K562 (cell line): ENCODE measurements around the gene CEP126.

ENCODE experiments used
- CTCF ChIP-seq, 3 experiments: IDR thresholded peaks in 2 of 3; conservative IDR thresholded peaks in 1 of 3; 2 replicates each; pipeline ENCODE4 v1.5.1; 2011 to 2012; ENCODE audit warnings: low read length in 3 of 3, mild to moderate bottlenecking in 3 of 3, control low read depth in 2 of 3, improper control_type of control experiment in 1 of 3, inconsistent platforms in 1 of 3, low read depth in 1 of 3, mixed read lengths in 1 of 3, moderate library complexity in 1 of 3; ENCODE audit not compliant: insufficient read depth in 2 of 3
- DPF2 ChIP-seq: fragments of 450-650 bp; IDR thresholded peaks from 2 replicates; pipeline ENCODE4 v1.6.1; 2016
- HMG20A ChIP-seq: fragments of 450-650 bp; formaldehyde crosslinking; conservative IDR thresholded peaks from 2 replicates; pipeline ENCODE4 v1.4.0; 2020; ENCODE audit warnings: mild to moderate bottlenecking, mixed read lengths
- MTF1 ChIP-seq: fragments of 250-450 bp; sonication (Bioruptor Pico); IDR thresholded peaks from 2 replicates; pipeline ENCODE4 v1.9.0; 2021; ENCODE audit warnings: moderate library complexity, mild to moderate bottlenecking, inconsistent platforms, borderline replicate concordance
- PHF21A ChIP-seq: fragments of 450-650 bp; IDR thresholded peaks from 2 replicates; pipeline ENCODE4 v1.6.1; 2017; ENCODE audit warnings: low read depth, borderline replicate concordance
- SMAD1 ChIP-seq: fragments of 150-350 bp; IDR thresholded peaks from 2 replicates; pipeline ENCODE4 v1.6.1; 2014; ENCODE audit warnings: low read length, low read depth; ENCODE audit not compliant: partially characterized antibody
- YY1 ChIP-seq, 3 experiments: IDR thresholded peaks; 2 replicates each; pipeline ENCODE4 v1.6.1; 2011; ENCODE audit warnings: low read length in 2 of 3, mild to moderate bottlenecking in 2 of 3, moderate library complexity in 2 of 3, borderline replicate concordance in 1 of 3, control low read depth in 1 of 3, low read depth in 1 of 3; ENCODE audit not compliant: insufficient read depth in 3 of 3, insufficient replicate concordance in 2 of 3, control insufficient read depth in 1 of 3, insufficient read length in 1 of 3; ENCODE audit errors: extremely low read depth in 1 of 3

DNA sequence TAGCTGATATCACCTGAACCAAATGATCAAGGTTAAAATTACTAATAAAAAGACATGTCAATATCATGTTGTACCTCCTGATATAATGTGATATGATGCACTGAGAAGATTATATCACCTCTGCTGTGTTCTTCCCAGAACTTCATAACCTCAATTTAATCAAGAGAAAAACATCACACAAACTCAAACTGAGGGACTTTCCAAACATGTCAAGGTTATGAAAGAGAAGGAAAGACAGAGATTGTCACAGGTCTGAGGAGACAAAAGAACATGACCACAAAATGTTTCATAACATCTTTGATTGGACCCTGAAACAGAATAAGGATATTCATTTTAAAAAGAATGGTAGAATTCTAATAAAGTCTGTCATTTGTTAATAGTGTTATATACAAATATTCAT lies 89.4 kb downstream of the CEP126 start:
- no peak for TF ChIP-seq CTCF (IDR thresholded peaks at IDR 0.05 in 2 of 3, conservative IDR thresholded peaks at IDR 0.05 in 1 of 3; ENCODE audit: insufficient read depth in 2 of 3, low read depth in 1 of 3, low read length in 3 of 3)
- no peak for TF ChIP-seq MTF1
- TF ChIP-seq PHF21A = no peak
- no peak for TF ChIP-seq DPF2
- TF ChIP-seq SMAD1 = no peak
- no peak for TF ChIP-seq HMG20A (CRISPR knock-in tag)
- TF ChIP-seq YY1 (IDR thresholded peaks at IDR 0.05; ENCODE audit: borderline replicate concordance in 1 of 3, control insufficient read depth in 1 of 3, extremely low read depth in 1 of 3, insufficient read depth in 3 of 3, insufficient read length in 1 of 3, insufficient replicate concordance in 2 of 3, low read depth in 1 of 3, low read length in 2 of 3) = no peak
